HepG2 (cell line): ENCODE data around the gene HOTAIR. TPM values are rescaled to one million over a fixed set of nuclear protein-coding genes. Genes with fewer than 3 reads are reported as not detected.

Experiments used
- ATAC-seq: fragments of 200-7000 bp; cut with Tn5 transposase; 3 replicates; pipeline ENCODE4 v1.9.1; 2020; ENCODE audit warnings: mild to moderate bottlenecking, moderate library complexity
- BruUV-seq: library from RNA; stranded (reverse); fragments of 400-500 nt; replicated peaks from 2 replicates; lab custom pipeline; 2021; lab: Mats Ljungman, UMichigan
- CTCF ChIA-PET: fragments of 300-600 bp; formaldehyde crosslinking; extraction: SDS; loops from one replicate; lab custom pipeline; 2021; ENCODE audit warnings: low total read pairs, inconsistent platforms, low intra/inter-chr PET ratio; lab: Yijun Ruan, JAX
- POLR2A ChIA-PET: fragments of 350-600 bp; sonication (Branson Sonifier 250); formaldehyde crosslinking; loops from one replicate; lab custom pipeline; 2020; ENCODE audit warnings: antibody characterized with exemption, inconsistent platforms; lab: Yijun Ruan, JAX
- DNase-seq: peaks from one replicate; pipeline ENCODE4 v3.0.0-alpha.2; 2015; ENCODE audit warnings: low spot score
- FAIRE-seq: peaks from 3 replicates; lab custom pipeline; 2011; peaks lifted over from hg19 to GRCh38; lab: Jason Lieb, UNC
- H2AFZ ChIP-seq: one replicate; pipeline ENCODE4 v1.6.1; 2011; ENCODE audit warnings: low read length, inconsistent platforms
- H3K27ac ChIP-seq: fragments of 300-600 bp; 3 replicates; pipeline ENCODE4 v1.8.0; 2011; ENCODE audit warnings: mixed run types, mild to moderate bottlenecking, mixed read lengths, low read length, inconsistent platforms; ENCODE audit not compliant: insufficient read depth; ENCODE audit errors: extremely low read length
- H3K27me3 ChIP-seq, 2 experiments: fragments of 200-600 bp in 1 of 2; 2 replicates in 1 of 2; 3 replicates in 1 of 2; pipeline versions ENCODE4 v1.6.0 to v1.8.0; 2011; ENCODE audit warnings: low read length in 2 of 2, mild to moderate bottlenecking in 2 of 2, moderate library complexity in 2 of 2, inconsistent platforms in 1 of 2; ENCODE audit not compliant: insufficient read depth in 2 of 2, control insufficient read depth in 1 of 2
- H3K36me3 ChIP-seq, 2 experiments: fragments of 200-600 bp in 1 of 2; replicated peaks in 1 of 2; 2 replicates in 1 of 2; 3 replicates in 1 of 2; pipeline versions ENCODE4 v1.5.1 to v1.8.0; 2011; ENCODE audit warnings: low read length in 2 of 2, inconsistent platforms in 1 of 2; ENCODE audit not compliant: insufficient read depth in 2 of 2, control insufficient read depth in 1 of 2
- H3K4me1 ChIP-seq: 2 replicates; pipeline ENCODE4 v1.5.1; 2012; ENCODE audit warnings: low read length, inconsistent platforms; ENCODE audit not compliant: insufficient read depth
- H3K4me2 ChIP-seq: 2 replicates; pipeline ENCODE4 v1.6.0; 2011; ENCODE audit warnings: low read depth, low read length, inconsistent platforms
- H3K4me3 ChIP-seq, 3 experiments: fragments of 200-600 bp in 1 of 3; sonication (generic), shearing (Covaris generic) in 1 of 3; replicated peaks in 1 of 3; 2 replicates each; pipeline ENCODE4 v1.5.1; 2011 to 2016; ENCODE audit warnings: low read length in 3 of 3, inconsistent platforms in 2 of 3, low read depth in 2 of 3, mild to moderate bottlenecking in 2 of 3, control low read depth in 1 of 3, mixed read lengths in 1 of 3; ENCODE audit not compliant: insufficient read depth in 1 of 3
- H3K79me2 ChIP-seq: one replicate; pipeline ENCODE4 v1.6.1; 2011; ENCODE audit warnings: low read length, inconsistent platforms; ENCODE audit not compliant: insufficient read depth
- H3K9ac ChIP-seq: 2 replicates; pipeline ENCODE4 v1.6.0; 2011; ENCODE audit warnings: mild to moderate bottlenecking, low read depth, low read length, inconsistent platforms; ENCODE audit not compliant: insufficient read depth
- H3K9me3 ChIP-seq: 2 replicates; pipeline ENCODE4 v1.5.1; 2012; ENCODE audit warnings: mild to moderate bottlenecking, low read length
- H4K20me1 ChIP-seq: 2 replicates; pipeline ENCODE4 v1.6.0; 2011; ENCODE audit warnings: inconsistent platforms, mild to moderate bottlenecking, low read length, moderate library complexity; ENCODE audit not compliant: insufficient read depth
- ATF1 ChIP-seq: IDR thresholded peaks from 2 replicates; pipeline ENCODE4 v1.6.1; 2016; ENCODE audit warnings: mild to moderate bottlenecking, control low read depth
- CSRNP1 ChIP-seq: sonication (generic); formaldehyde crosslinking; IDR thresholded peaks from 2 replicates; pipeline ENCODE4 v1.8.1; 2023; ENCODE audit warnings: mild to moderate bottlenecking, missing genetic modification reagents
- CTCF ChIP-seq: sonication (generic); formaldehyde crosslinking; IDR thresholded peaks from 2 replicates; pipeline ENCODE4 v1.5.0; 2020; ENCODE audit warnings: mild to moderate bottlenecking, missing genetic modification reagents, moderate library complexity
- GABPA ChIP-seq, 2 experiments: IDR thresholded peaks; 2 replicates each; pipeline ENCODE4 v1.6.1; 2011 to 2016; ENCODE audit warnings: low read depth in 2 of 2, low read length in 1 of 2, missing biosample characterization in 1 of 2, missing genetic modification characterization in 1 of 2
- HMGXB4 ChIP-seq, 2 experiments: sonication (generic) in 1 of 2; formaldehyde crosslinking in 1 of 2; IDR thresholded peaks; 2 replicates each; pipeline versions ENCODE4 v1.4.0 to v1.6.1; 2018 to 2020; ENCODE audit warnings: missing genetic modification reagents in 2 of 2, borderline replicate concordance in 1 of 2, low read depth in 1 of 2, mild to moderate bottlenecking in 1 of 2, missing biosample characterization in 1 of 2
- RAD21 ChIP-seq: fragments of 450-650 bp; formaldehyde crosslinking; IDR thresholded peaks from 2 replicates; pipeline ENCODE4 v1.5.0; 2020; ENCODE audit warnings: mild to moderate bottlenecking
- SMC3 ChIP-seq: IDR thresholded peaks from 2 replicates; pipeline ENCODE4 v1.6.1; 2011; ENCODE audit warnings: low read length, improper control_type of control experiment
- STAG1 ChIP-seq: sonication (generic); formaldehyde crosslinking; IDR thresholded peaks from 2 replicates; pipeline ENCODE4 v1.4.0; 2020; ENCODE audit warnings: missing genetic modification reagents
- ZNF275 ChIP-seq: sonication (generic); formaldehyde crosslinking; IDR thresholded peaks from 2 replicates; pipeline ENCODE4 v1.8.0; 2022; ENCODE audit warnings: missing genetic modification reagents, mild to moderate bottlenecking, inconsistent platforms, borderline replicate concordance
- ZNF674 ChIP-seq: sonication (generic); formaldehyde crosslinking; IDR thresholded peaks from 2 replicates; pipeline ENCODE4 v1.5.0; 2020; ENCODE audit warnings: low read depth, mild to moderate bottlenecking, missing genetic modification reagents
- ZSCAN25 ChIP-seq: sonication (generic); formaldehyde crosslinking; IDR thresholded peaks from 2 replicates; pipeline ENCODE4 v1.8.0; 2022; ENCODE audit warnings: mild to moderate bottlenecking, missing genetic modification reagents
- WGBS: methylation state at CpG from one replicate; pipeline ENCODE4 v1.1.6; 2017; ENCODE audit warnings: low lambda C conversion rate; 5-methylcytosine and 5-hydroxymethylcytosine counted together
- in situ Hi-C: cut with HindIII; loops from 2 replicates; pipeline ENCODE4 v1.10.0; 2017; ENCODE audit warnings: low pct_unique_long_range_greater_than_20kb; ENCODE audit not compliant: extremely low pct_ligation_motif_present
- intact Hi-C: fragments of 100-400 bp; cut with micrococcal nuclease; formaldehyde crosslinking; loops from one replicate; pipeline ENCODE4 v1.10.0; 2022; ENCODE audit not compliant: unreplicated experiment
- polyA plus RNA-seq, 8 experiments: library from polyadenylated mRNA; depleted of rRNA in 3 of 8; stranded (reverse) in 7 of 8; unstranded in 1 of 8; fragments of >200 nt; fragmentation: Illumina TruSeq in 4 of 8; extraction: Trizol in 4 of 8; gene quantifications; 2 replicates each; pipeline versions ENCODE4 v1.2.1 to v1.2.3, GENCODE V29; 2011 to 2016; ENCODE audit warnings: low read depth in 4 of 8, missing spikeins in 1 of 8, mixed read lengths in 1 of 8; ENCODE audit not compliant: insufficient read depth in 1 of 8
- total RNA-seq, 5 experiments: library from RNA; depleted of rRNA; stranded (reverse); fragments of >200 nt; fragmentation: Illumina TruSeq; extraction: Trizol; gene quantifications; 2 replicates each; pipeline ENCODE4 v1.2.3, GENCODE V29; 2016; ENCODE audit warnings: low read depth in 1 of 5

HOTAIR gene
- total and polyA plus RNA-seq, 2 of the 13 experiments (the other 11 are each of a cell fraction or from before 2014, with no cell fraction given) = not detected

GRCh38 chr12:53989227-53990113, 14.7 kb upstream of the HOTAIR start:
- H2AFZ ChIP-seq = peak overlapping the region; percentile 31
- H3K79me2 ChIP-seq = no peaks in the 10 kb centered on the region
- H3K27ac ChIP-seq = peak overlapping the region; percentile 61
- WGBS = 18% methylated on average over 28 of the region's 28 CpGs
- ATAC-seq (peak; percentile 47), FAIRE-seq (peak; percentile 74), DNase-seq (peak; percentile 56)
- peak overlapping the region; percentile 68 for H3K4me2 ChIP-seq
- intact Hi-C loops (loop anchor here (2.0 kb wide), 1 partner anchor 223 kb away; no protein-coding TSS in a partner anchor), in situ Hi-C loops (loop anchor here (10.0 kb wide), 1 partner anchor 385 kb away; no protein-coding TSS in a partner anchor)
- no peaks in the 10 kb centered on the region for H4K20me1 ChIP-seq
- no peaks in the 10 kb centered on the region for H3K9me3 ChIP-seq
- H3K4me3 ChIP-seq = peak overlapping the region in 2 of 3 experiments; percentile 51; a peak in 5 of 6 replicates
- ChIA-PET POLR2A (interaction anchor here (1.3 kb wide), 1 partner anchor 11 kb away, joined by 5 read pairs; no protein-coding TSS in a partner anchor), CTCF (interaction anchor here (1.1 to 1.6 kb wide), 2 partner anchors 16 to 221 kb away, joined by 3 to 13 read pairs; no protein-coding TSS in a partner anchor)
- H3K27me3 ChIP-seq = peaks cover 10 to 39% of the 10 kb centered on the region in 2 experiments
- TF ChIP-seq ZSCAN25 (CRISPR knock-in tag) (no peak), RAD21 (CRISPR knock-in tag) (peak; percentile 24; the same call in 1 of the 2 replicates), GABPA (IDR thresholded peaks at IDR 0.05; ENCODE audit: low read depth, low read length) (no peak), GABPA (CRISPR knock-in tag; IDR thresholded peaks at IDR 0.05; ENCODE audit: low read depth) (peak; percentile 71), ZNF275 (CRISPR knock-in tag) (0 out of 2 replicates have a peak, but pooled peaks have one; percentile 3), STAG1 (CRISPR knock-in tag) (peak; percentile 68), ATF1 (CRISPR knock-in tag) (no peak), CTCF (CRISPR knock-in tag) (peak; percentile 64), HMGXB4 (CRISPR knock-in tag; IDR thresholded peaks at IDR 0.05; ENCODE audit: borderline replicate concordance in 1 of 2, low read depth in 1 of 2) (0 out of 4 replicates have a peak, but pooled peaks of 1 of the 2 experiments have one; percentile 24), ZNF674 (CRISPR knock-in tag) (no peak), SMC3 (peak; percentile 30; the same call in 1 of the 2 replicates), CSRNP1 (CRISPR knock-in tag) (no peak)
- BruUV-seq = no TSS peak
- H3K9ac ChIP-seq = 0 out of 2 replicates have a peak overlapping the region, but pooled peaks have one; percentile 21
- no peaks in the 10 kb centered on the region for H3K36me3 ChIP-seq
- peaks cover 45% of the 10 kb centered on the region for H3K4me1 ChIP-seq
